ENCODE results near the gene GET4. TPM values are rescaled to one million over a fixed set of nuclear protein-coding genes. Genes with fewer than 3 reads are reported as not detected.
"Not testable (repeated sequence)": the region's sequence is repeated elsewhere in the genome, so short reads cannot be mapped to it uniquely, and the experiment has no call there.

The GET4 gene
- total RNA-seq, 2 donors from 2014 or later: 50.0 to 91.9 TPM

GRCh38 chr7:937856-938484, 61.6 kb downstream of the GET4 start:
- no peak overlapping the region for H3K27ac ChIP-seq

DNA sequence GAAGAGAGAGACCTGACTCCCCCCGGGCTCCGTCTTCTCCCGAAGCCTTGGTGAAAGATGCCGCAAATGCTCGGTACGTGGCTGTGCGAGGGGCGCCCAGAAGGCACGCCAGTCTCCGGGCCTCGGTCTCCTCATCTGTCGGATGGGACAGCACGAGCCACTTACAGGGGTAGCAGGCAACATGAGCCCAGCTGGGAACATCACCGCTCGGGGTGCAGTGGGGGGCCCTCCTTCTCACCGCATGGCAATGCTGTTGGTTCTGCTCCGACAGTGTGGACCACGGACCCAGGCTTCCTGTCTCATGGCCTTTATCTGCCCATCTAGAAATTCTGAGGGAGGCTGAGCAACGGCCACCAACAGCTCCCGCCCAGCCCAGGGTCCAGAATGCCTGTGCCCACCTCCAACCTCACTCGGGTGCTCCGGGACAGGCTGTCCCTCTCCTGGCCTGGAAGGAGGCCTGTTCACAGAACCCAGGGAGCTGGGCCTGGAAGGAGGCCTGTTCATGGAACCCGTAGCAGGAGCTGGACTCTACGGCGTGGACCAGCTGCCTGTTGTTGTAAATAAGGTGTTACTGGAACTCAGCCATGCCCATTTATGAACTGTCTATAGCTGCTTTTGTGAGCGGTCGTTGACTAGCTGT, 62.3 kb downstream of the GET4 start:
- WGBS: 97% methylated on average over 27 of the region's 27 CpGs
- intact Hi-C loops (cut with DNase I): no loop called here
- no peak for DNase-seq (ENCODE audit: low spot score)
- TF ChIP-seq CTCF (IDR thresholded peaks at IDR 0.05): no peak
- TF ChIP-seq POLR2AphosphoS5 (IDR thresholded peaks at IDR 0.05): no peak
- TF ChIP-seq POLR2A (IDR thresholded peaks at IDR 0.05): no peak
- Histone ChIP-seq H3K27me3 (replicated peaks; ENCODE audit: insufficient read depth) (no peaks in the 10 kb centered on the region), H3K36me3 (no peaks in the 10 kb centered on the region), H3K4me1 (replicated peaks) (no peaks in the 10 kb centered on the region), H3K4me3 (no peak overlapping the region), H3K27ac (no peak overlapping the region), H3K9me3 (no peaks in the 10 kb centered on the region)

More at GRCh38 chr7:937856-938484, 61.6 kb downstream of the GET4 start:
- intact Hi-C loops (cut with DNase I): no loop called here
- H3K4me3 ChIP-seq: no peak overlapping the region
- H3K4me1 ChIP-seq (replicated peaks): no peaks in the 10 kb centered on the region
- 90% methylated on average over 16 of the region's 16 CpGs for WGBS
- no peak for DNase-seq (ENCODE audit: low spot score)
- H3K36me3 ChIP-seq: no peaks in the 10 kb centered on the region
- no peaks in the 10 kb centered on the region for H3K27me3 ChIP-seq (replicated peaks; ENCODE audit: insufficient read depth)
- TF ChIP-seq POLR2A (IDR thresholded peaks at IDR 0.05) (no peak), CTCF (IDR thresholded peaks at IDR 0.05) (no peak), POLR2AphosphoS5 (IDR thresholded peaks at IDR 0.05) (no peak)
- no peaks in the 10 kb centered on the region for H3K9me3 ChIP-seq

DNA sequence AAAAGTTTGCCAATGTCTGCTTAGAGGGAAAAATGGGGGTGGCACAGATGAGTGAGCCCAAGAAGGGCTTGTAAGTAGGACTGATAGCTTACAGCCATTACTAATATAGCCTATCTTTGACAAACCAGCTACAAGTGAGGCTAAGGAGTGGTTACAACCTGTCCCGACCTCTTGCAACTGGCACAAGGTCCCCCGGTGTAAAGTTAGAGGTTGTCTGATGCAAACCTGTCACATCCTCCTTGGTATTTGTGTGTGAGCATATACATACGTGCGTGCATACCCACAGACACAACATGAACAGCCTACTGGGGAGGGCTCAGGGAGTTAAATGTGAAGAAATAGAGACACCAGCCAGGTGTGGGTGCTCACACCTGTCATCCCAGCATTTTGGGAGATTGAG, 63.5 kb downstream of the GET4 start:
- H3K9me3 ChIP-seq: no peaks in the 10 kb centered on the region
- 87% methylated on average over 4 of the region's 4 CpGs for WGBS
- DNase-seq (ENCODE audit: low spot score): no peak
- no peak overlapping the region for H3K4me3 ChIP-seq
- H3K27me3 ChIP-seq (replicated peaks; ENCODE audit: insufficient read depth): no peaks in the 10 kb centered on the region
- intact Hi-C loops (cut with DNase I): no loop called here
- TF ChIP-seq CTCF (IDR thresholded peaks at IDR 0.05) (no peak), POLR2AphosphoS5 (IDR thresholded peaks at IDR 0.05) (no peak), POLR2A (IDR thresholded peaks at IDR 0.05) (no peak)
- no peak overlapping the region for H3K27ac ChIP-seq
- H3K36me3 ChIP-seq: no peaks in the 10 kb centered on the region
- no peaks in the 10 kb centered on the region for H3K4me1 ChIP-seq (replicated peaks)

GRCh38 chr7:940599-941408, 64.5 kb downstream of the GET4 start:
- 49% methylated on average over 2 of the region's 2 CpGs for WGBS
- Histone ChIP-seq H3K9me3 (no peaks in the 10 kb centered on the region), H3K27me3 (replicated peaks; ENCODE audit: insufficient read depth) (no peaks in the 10 kb centered on the region), H3K4me3 (no peak overlapping the region), H3K4me1 (replicated peaks) (no peaks in the 10 kb centered on the region), H3K27ac (no peak overlapping the region), H3K36me3 (no peaks in the 10 kb centered on the region)
- TF ChIP-seq POLR2A (IDR thresholded peaks at IDR 0.05): no peak
- no peak for TF ChIP-seq POLR2AphosphoS5 (IDR thresholded peaks at IDR 0.05)
- no peak for TF ChIP-seq CTCF (IDR thresholded peaks at IDR 0.05)
- no peak for DNase-seq (ENCODE audit: low spot score)
- intact Hi-C loops (cut with DNase I): no loop called here

DNA sequence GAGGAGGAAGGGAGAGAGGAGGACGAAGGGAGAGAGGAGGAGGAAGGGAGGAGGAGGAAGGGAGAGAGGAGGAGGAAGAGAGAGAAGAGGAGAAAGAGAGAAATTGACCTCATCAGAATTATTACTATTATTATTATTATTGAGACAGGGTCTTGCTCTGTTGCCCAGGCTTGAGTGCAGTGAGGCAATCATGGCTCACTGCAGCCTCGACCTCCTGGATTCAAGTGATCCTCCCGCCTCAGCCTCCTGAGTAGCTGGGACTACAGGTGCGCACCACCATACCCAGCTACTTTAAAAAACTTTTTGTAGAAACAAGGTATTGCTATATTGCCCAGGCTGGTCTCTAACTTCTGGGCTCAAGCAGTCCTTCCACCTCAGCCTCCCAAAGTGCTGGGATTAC, 67.4 kb downstream of the GET4 start:
- intact Hi-C loops (cut with DNase I); DNase-seq (ENCODE audit: low spot score); H3K27me3 ChIP-seq (replicated peaks; ENCODE audit: insufficient read depth); H3K4me3 ChIP-seq; H3K36me3 ChIP-seq; H3K4me1 ChIP-seq (replicated peaks); H3K9me3 ChIP-seq; H3K27ac ChIP-seq: not testable (repeated sequence)
- 83% methylated on average over 4 of the region's 4 CpGs for WGBS
